ENCODE measurements around the gene DENND6B.
A peak's percentile ranks its signal among the peaks of the same experiment; 100 is the strongest.

DNA sequence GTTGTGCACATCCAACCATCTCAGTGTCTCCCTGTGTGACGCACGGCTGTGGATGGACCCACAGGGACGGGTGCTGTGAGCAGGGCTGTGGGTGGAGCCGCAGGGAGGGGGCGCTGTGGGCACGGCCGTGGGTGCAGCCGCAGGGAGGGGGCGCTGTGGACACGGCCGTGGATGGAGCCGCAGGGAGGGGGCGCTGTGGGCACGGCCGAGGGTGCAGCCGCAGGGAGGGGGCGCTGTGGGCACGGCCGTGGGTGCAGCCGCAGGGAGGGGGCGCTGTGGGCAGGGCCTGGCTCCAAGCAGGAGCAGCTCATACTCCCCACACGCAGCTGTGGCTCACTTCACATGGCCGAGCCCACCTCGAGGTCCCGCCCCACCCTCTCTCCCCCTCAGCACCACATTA is 50.7 kb downstream of the DENND6B start:
- TF ChIP-seq EZH2 (IDR thresholded peaks at IDR 0.05; ENCODE audit: borderline replicate concordance, low read length) = no peak
- TF ChIP-seq, protein P1, sequence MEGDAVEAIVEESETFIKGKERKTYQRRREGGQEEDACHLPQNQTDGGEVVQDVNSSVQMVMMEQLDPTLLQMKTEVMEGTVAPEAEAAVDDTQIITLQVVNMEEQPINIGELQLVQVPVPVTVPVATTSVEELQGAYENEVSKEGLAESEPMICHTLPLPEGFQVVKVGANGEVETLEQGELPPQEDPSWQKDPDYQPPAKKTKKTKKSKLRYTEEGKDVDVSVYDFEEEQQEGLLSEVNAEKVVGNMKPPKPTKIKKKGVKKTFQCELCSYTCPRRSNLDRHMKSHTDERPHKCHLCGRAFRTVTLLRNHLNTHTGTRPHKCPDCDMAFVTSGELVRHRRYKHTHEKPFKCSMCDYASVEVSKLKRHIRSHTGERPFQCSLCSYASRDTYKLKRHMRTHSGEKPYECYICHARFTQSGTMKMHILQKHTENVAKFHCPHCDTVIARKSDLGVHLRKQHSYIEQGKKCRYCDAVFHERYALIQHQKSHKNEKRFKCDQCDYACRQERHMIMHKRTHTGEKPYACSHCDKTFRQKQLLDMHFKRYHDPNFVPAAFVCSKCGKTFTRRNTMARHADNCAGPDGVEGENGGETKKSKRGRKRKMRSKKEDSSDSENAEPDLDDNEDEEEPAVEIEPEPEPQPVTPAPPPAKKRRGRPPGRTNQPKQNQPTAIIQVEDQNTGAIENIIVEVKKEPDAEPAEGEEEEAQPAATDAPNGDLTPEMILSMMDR (IDR thresholded peaks at IDR 0.05; ENCODE audit: low read length) = peak; percentile 95
